Astrocyte (in vitro differentiated cells and primary cell): ENCODE data around the gene PTPRT.

Experiments
- EZH2 ChIP-seq: IDR thresholded peaks from 2 replicates; pipeline ENCODE4 v1.6.1; 2012; ENCODE audit warnings: mild to moderate bottlenecking, low read length, inconsistent platforms; ENCODE audit not compliant: insufficient read depth
- TF ChIP-seq, protein P1 (sequence below): IDR thresholded peaks from 2 replicates; pipeline ENCODE4 v1.5.1; 2011; ENCODE audit warnings: low read depth, mild to moderate bottlenecking, inconsistent platforms, low read length, moderate library complexity; ENCODE audit not compliant: insufficient read depth

DNA sequence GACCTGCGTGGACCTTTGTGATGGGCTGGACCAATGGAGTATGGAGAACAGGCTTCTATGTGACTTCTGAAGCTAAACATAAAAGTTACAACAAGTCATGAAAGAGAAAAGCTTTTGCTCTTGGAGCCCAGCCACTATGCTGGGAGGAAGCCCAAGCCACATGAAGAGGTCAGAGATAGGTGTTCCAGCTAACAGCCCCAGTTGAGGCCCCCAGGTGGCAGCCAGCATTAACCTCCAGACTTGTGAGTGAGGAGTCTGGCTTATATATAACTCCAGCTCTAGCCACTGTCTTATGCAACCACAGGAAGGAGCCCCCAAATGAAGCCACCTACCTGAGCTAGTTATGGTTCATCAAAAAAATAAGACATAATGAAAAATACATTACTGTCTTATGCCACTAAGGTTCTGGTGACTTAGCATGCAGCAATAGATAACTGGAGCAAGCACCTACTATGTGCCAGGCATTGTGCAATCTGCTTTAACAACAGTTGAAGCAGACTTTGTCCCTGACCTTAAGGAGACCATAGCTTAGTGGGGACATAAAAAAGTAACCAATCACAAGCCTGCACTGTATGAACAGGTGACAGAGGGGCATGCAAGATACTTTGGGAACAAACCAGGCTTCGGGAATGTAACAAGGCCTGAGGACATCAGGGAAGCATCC lies 599.6 kb downstream of the PTPRT start:
- TF ChIP-seq, protein P1, sequence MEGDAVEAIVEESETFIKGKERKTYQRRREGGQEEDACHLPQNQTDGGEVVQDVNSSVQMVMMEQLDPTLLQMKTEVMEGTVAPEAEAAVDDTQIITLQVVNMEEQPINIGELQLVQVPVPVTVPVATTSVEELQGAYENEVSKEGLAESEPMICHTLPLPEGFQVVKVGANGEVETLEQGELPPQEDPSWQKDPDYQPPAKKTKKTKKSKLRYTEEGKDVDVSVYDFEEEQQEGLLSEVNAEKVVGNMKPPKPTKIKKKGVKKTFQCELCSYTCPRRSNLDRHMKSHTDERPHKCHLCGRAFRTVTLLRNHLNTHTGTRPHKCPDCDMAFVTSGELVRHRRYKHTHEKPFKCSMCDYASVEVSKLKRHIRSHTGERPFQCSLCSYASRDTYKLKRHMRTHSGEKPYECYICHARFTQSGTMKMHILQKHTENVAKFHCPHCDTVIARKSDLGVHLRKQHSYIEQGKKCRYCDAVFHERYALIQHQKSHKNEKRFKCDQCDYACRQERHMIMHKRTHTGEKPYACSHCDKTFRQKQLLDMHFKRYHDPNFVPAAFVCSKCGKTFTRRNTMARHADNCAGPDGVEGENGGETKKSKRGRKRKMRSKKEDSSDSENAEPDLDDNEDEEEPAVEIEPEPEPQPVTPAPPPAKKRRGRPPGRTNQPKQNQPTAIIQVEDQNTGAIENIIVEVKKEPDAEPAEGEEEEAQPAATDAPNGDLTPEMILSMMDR, result no peak
- no peak for TF ChIP-seq EZH2
